Mucosa of stomach (tissue), 1 donor: ENCODE data around the gene SLC22A23.
"Not testable (repeated sequence)": the region's sequence is repeated elsewhere in the genome, so short reads cannot be mapped to it uniquely, and the experiment has no call there.

Experiments
- H3K27me3 ChIP-seq: one replicate; pipeline ENCODE4 v1.7.0; 2013; ENCODE audit warnings: mild to moderate bottlenecking, low read length; ENCODE audit not compliant: control insufficient read depth, insufficient read depth
- H3K36me3 ChIP-seq: one replicate; pipeline ENCODE4 v1.7.0; 2013; ENCODE audit warnings: low read length; ENCODE audit not compliant: control insufficient read depth, insufficient read depth
- H3K4me1 ChIP-seq: one replicate; pipeline ENCODE4 v1.7.0; 2013; ENCODE audit warnings: mild to moderate bottlenecking, low read length; ENCODE audit not compliant: control insufficient read depth, insufficient read depth
- H3K4me3 ChIP-seq: one replicate; pipeline ENCODE4 v1.7.0; 2013; ENCODE audit warnings: low read length
- H3K9ac ChIP-seq: one replicate; pipeline ENCODE4 v1.7.0; 2013; ENCODE audit warnings: mild to moderate bottlenecking, low read length, moderate library complexity
- H3K9me3 ChIP-seq: one replicate; pipeline ENCODE4 v1.7.0; 2013; ENCODE audit warnings: mild to moderate bottlenecking, low read length, moderate library complexity; ENCODE audit not compliant: control insufficient read depth
- donor health status: Pancreatic carcinoma.

SLC22A23 gene

DNA sequence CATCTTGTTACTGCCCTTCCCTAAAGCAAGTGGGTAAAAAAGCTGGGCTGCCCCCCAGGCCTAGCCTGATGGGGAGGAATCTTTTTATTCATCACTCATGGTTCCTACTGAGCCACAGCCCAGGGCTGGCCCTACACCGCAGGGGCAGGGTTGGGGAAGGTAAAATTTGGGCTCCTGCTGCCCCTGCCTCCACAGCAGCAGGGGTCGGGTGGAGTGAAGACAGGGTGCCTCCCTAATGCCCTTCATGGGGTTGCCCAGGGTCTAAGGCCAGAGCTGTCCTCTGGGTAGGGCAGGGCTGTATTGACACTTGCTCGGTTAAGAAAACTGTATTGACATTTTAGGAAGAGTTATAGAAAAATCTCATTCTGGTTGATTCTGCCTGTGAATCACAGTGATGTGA lies 207.0 kb downstream of the SLC22A23 start:
- Histone ChIP-seq H3K9ac (no peak overlapping the region), H3K4me1 (peaks cover 22% of the 10 kb centered on the region), H3K36me3 (no peaks in the 10 kb centered on the region), H3K4me3 (no peak overlapping the region), H3K27me3 (peaks cover 5% of the 10 kb centered on the region), H3K9me3 (no peaks in the 10 kb centered on the region)

- H3K36me3 ChIP-seq = no peaks in the 10 kb centered on the region
- H3K9ac ChIP-seq = peak overlapping the region; percentile 55
- H3K27me3 ChIP-seq = peaks cover 5% of the 10 kb centered on the region
- no peaks in the 10 kb centered on the region for H3K9me3 ChIP-seq
- peaks cover 22% of the 10 kb centered on the region for H3K4me1 ChIP-seq
- peak overlapping the region; percentile 3 for H3K4me3 ChIP-seq
Observed at GRCh38 chr6:3247255-3248146, 209.3 kb downstream of the SLC22A23 start.

DNA sequence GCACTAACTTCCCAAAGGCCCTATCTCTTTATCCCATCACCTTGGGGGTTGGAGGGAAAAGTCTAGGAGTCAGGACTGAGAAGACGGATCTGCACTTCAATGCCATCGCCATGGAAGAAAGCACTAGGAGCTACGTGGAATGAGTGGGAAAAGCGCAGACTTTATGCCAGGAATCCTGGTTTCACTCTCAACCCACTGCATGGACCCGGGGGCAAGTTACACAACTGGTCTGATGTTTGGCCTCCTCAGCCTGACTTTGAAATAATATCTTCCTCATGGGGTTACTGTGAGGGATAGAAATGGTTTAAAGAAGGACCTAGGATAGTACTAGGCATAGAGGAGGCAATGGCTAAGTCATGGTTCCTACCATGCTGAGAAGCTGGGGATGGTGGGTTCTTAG lies 211.6 kb downstream of the SLC22A23 start:
- peaks cover 5% of the 10 kb centered on the region for H3K27me3 ChIP-seq
- H3K9me3 ChIP-seq = no peaks in the 10 kb centered on the region
- no peaks in the 10 kb centered on the region for H3K36me3 ChIP-seq
- H3K4me3 ChIP-seq = no peak overlapping the region
- no peak overlapping the region for H3K9ac ChIP-seq
- H3K4me1 ChIP-seq = peaks cover 13% of the 10 kb centered on the region

- peaks cover 13% of the 10 kb centered on the region for H3K4me1 ChIP-seq
- H3K9ac ChIP-seq, H3K4me3 ChIP-seq, H3K36me3 ChIP-seq, H3K27me3 ChIP-seq, H3K9me3 ChIP-seq: not testable (repeated sequence)
Observed at GRCh38 chr6:3244832-3245161, 212.1 kb downstream of the SLC22A23 start.

DNA sequence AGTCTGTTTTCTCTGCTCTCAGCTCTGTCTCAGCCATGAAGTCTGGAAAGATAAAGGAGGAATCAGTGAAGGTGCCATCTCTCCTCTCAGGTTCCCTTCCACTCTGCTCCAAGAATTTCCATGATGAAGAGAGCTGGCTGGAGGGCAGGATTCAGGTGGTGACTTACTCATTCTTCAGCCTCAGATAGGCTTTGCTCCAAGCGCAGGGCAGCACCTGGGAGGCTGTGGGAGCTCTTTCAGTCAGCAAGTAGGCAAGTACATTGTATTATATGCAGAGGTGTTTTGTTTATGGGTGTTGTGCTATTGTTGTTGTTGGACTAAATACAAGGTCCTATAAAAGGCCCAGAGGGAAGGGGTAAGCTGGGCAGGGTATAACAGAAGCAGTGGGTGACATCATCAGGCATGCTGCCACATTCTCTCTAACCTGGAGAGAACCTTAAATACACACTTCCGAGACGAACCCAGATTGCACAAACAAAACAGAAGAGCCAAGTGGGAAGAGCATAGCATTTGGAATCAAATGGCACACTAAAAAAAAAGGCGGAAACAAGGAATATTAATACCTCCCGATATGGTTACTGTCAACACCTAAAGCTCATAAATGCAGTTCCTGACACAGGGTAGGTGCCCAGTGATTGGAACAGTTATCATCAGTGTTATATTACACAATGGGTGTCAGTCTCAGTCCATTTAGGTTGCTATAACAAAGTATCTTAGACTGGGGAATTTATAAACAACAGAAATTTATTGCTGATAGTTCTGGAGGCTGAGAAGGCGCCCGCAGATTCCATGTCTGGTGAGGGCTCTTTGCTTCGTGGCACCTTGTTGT lies 212.6 kb downstream of the SLC22A23 start:
- H3K36me3 ChIP-seq = no peaks in the 10 kb centered on the region
- no peak overlapping the region for H3K4me3 ChIP-seq
- H3K4me1 ChIP-seq = peaks cover 13% of the 10 kb centered on the region
- no peaks in the 10 kb centered on the region for H3K9me3 ChIP-seq
- no peak overlapping the region for H3K9ac ChIP-seq
- H3K27me3 ChIP-seq = peaks cover 5% of the 10 kb centered on the region

DNA sequence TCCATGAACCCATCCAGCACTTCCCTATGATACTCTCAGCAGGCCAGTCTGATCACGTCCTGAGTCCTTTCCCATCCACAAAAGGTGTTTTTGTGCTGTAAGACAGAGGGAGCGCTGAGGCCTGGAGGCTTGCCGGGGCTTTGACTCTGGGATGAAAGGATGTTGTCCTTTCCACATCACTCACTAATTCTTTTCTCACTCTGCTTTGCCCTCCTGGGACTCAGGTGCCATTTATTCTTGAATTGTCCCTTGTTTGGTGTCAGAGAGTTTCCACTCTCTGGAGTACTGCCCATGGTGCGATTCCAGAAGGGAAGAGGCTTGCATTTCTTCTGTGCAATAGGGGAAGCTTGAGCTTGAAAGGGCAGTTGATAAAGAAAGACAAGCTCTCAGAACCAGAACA lies 214.1 kb downstream of the SLC22A23 start:
- Histone ChIP-seq H3K36me3 (no peaks in the 10 kb centered on the region), H3K9me3 (no peaks in the 10 kb centered on the region), H3K4me3 (no peak overlapping the region), H3K4me1 (peaks cover 4% of the 10 kb centered on the region), H3K27me3 (peaks cover 7% of the 10 kb centered on the region), H3K9ac (no peak overlapping the region)

DNA sequence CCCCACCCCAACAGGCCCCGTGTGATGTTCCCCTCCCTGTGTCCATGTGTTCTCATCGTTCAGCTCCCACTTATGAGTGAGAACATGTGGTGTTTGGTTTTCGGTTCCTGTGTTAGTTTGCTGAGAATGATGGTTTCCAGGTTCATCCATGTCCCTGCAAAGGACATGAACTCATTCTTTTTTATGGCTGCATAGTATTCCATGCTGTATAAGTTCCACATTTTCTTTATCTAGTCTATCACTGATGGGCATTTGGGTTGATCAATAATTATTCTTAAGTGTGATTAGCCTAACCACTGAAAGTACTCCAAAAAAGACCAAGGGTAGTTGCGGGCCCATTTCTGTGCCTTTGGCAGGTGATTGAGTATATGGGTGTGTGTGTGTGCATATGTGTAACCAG lies 215.1 kb downstream of the SLC22A23 start:
- H3K36me3 ChIP-seq, H3K4me1 ChIP-seq, H3K9ac ChIP-seq, H3K9me3 ChIP-seq, H3K27me3 ChIP-seq, H3K4me3 ChIP-seq: not testable (repeated sequence)

DNA sequence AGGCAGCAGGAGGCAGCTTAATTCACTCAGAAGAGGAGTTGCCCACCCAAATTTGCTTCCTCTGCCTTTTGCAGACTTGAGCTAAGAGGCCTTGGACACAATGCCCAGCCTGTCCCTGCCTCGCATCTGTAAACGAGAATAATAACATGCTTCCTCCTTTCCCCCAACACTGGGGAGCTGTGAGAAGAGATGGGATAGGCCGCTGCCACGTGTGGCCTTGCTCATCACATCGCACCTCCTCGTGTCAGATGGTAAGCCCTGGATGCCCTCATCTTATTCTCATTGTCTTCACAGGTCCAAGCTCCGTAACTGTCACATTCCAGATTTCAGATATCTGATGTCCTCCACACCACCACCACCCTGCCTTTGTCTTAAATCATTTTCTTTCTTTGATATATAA lies 216.3 kb downstream of the SLC22A23 start:
- H3K9me3 ChIP-seq = no peaks in the 10 kb centered on the region
- no peak overlapping the region for H3K4me3 ChIP-seq
- H3K27me3 ChIP-seq = peaks cover 10% of the 10 kb centered on the region

DNA sequence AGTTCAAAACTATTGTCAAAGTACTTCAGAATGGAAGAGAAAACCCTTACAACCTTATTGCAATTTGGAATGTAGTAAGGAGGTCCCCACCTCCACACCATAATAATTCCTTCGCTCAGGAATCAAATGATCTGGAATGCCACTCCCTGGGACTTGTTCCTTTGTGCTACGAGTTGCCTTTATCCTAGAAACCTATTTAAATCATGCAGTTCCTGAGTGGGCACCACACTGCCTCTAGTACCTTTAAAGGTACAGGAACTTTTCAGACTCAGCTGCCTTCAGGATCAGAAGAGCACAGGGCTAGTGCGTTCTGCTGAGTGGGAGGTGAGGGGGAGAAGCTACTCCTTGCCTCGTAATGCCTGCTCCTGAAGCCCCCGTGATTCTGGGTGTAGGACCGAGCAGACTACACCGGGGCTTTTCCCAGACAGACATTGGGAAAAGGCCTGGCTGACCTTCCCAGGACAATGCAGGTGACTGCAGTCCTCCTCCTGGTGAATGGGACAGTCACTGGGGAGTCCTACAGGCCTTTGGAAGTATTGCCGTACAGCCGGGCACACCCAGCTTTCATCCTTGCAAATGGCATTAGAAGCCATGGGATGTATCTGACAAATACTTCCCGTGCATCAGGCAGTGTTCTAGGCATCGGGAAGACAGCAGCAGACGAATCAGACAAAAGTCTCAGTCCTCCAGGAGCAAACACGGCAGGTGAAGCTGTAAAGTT lies 217.6 kb downstream of the SLC22A23 start:
- Histone ChIP-seq H3K4me1 (no peaks in the 10 kb centered on the region), H3K36me3 (no peaks in the 10 kb centered on the region), H3K9me3 (no peaks in the 10 kb centered on the region), H3K9ac (no peak overlapping the region), H3K4me3 (no peak overlapping the region), H3K27me3 (peaks cover 12% of the 10 kb centered on the region)

More for the DNA sequence above, 216.3 kb downstream of the SLC22A23 start:
- Histone ChIP-seq H3K9ac (no peak overlapping the region), H3K36me3 (no peaks in the 10 kb centered on the region), H3K4me1 (no peaks in the 10 kb centered on the region)

DNA sequence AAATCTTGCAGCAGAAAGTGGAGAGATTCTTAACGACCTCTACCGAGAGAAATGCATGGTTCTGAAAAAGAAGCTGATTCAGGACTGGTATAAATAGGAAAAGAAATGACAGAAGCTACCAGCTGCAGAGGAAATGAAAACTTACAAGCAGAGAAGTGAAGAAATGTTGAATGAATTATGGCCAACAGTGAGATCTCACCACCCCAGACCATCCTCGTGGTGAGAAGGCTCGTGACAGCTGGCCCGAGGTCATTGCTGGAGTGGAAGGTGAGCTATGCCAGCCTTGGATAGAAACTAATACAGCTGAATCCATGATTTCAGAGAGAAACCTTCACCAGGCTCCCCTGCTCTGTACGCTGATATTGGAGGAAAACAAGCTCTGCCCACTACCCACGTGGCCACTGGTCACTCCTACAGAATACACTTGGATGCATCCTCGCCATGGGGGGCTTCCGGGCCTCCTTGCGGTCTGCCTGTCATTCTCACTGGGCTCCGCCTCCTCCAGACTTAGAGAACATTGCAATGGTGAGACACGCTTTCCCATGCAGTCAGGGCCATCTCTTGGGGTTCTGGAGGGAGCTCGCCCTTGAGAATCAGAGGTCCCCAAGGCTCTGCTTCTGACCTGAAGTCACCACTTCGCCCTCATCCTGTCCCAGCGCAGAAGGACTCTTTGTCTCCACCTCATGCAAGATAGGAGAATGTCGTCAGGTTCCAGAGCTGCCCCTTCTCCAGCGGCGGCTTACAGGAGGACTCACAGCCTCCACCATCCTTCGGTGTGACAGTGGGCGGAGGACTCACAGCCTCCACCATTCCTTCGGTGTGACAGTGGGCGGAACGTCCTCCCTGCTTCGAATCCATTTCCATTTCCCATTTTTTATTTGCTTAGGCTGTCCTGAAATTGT lies 218.8 kb downstream of the SLC22A23 start:
- H3K4me1 ChIP-seq = no peaks in the 10 kb centered on the region
- no peak overlapping the region for H3K4me3 ChIP-seq
- H3K9ac ChIP-seq = no peak overlapping the region
- H3K27me3 ChIP-seq = peaks cover 23% of the 10 kb centered on the region
- no peaks in the 10 kb centered on the region for H3K36me3 ChIP-seq
- no peaks in the 10 kb centered on the region for H3K9me3 ChIP-seq

DNA sequence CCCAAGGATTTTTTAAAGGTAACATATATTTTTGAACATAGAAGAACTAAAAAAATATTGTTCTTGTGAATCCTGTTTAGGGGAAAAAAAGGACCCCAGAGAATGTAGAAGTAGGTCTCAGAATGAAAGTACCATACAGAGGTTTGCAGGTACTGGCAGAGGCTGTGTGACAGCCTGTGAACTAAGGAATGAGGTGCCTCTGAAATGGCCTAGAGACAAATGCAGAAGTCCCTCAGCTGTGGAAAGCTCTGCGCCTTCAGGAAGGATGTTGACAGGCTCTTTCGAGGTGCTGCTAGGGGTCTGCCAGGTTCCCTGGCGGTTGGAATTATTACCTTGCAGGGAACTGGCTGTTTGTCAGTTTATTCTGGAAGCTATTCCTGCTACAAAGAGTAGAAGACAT lies 220.8 kb downstream of the SLC22A23 start:
- H3K36me3 ChIP-seq = no peaks in the 10 kb centered on the region
- H3K9ac ChIP-seq = no peak overlapping the region
- no peaks in the 10 kb centered on the region for H3K9me3 ChIP-seq
- H3K4me1 ChIP-seq = peaks cover 11% of the 10 kb centered on the region
- H3K27me3 ChIP-seq = peaks cover 43% of the 10 kb centered on the region
- no peak overlapping the region for H3K4me3 ChIP-seq
